GM21529 (cell line): ENCODE measurements around the gene MARK2.
A peak's percentile ranks its signal among the peaks of the same experiment; 100 is the strongest.

Source experiments
- ATAC-seq: cut with Tn5 transposase; IDR thresholded peaks from one replicate; pipeline ENCODE4 v1.9.1; 2021; ENCODE audit not compliant: unreplicated experiment

MARK2 gene

GRCh38 chr11:63879598-63880402 lies 40.9 kb downstream of the MARK2 start:
- no peak for ATAC-seq

GRCh38 chr11:63880403-63880790 lies 41.5 kb downstream of the MARK2 start:
- no peak for ATAC-seq

GRCh38 chr11:63882555-63883242 lies 43.8 kb downstream of the MARK2 start:
- ATAC-seq = no peak

GRCh38 chr11:63883791-63884190 lies 44.9 kb downstream of the MARK2 start:
- no peak for ATAC-seq

- no peak for ATAC-seq
These were observed 45.5 kb downstream of the MARK2 start for GRCh38 chr11:63884196-63884932.

GRCh38 chr11:63887386-63887999 lies 48.6 kb downstream of the MARK2 start:
- ATAC-seq = no peak

- ATAC-seq = peak; percentile 68
These were observed 49.5 kb downstream of the MARK2 start for GRCh38 chr11:63888170-63889086.

GRCh38 chr11:63889344-63889743 lies 50.4 kb downstream of the MARK2 start:
- no peak for ATAC-seq

- no peak for ATAC-seq
These were observed 51.5 kb downstream of the MARK2 start for GRCh38 chr11:63890368-63890767.

- ATAC-seq = no peak
These were observed 53.3 kb downstream of the MARK2 start for GRCh38 chr11:63892228-63892627.

GRCh38 chr11:63893355-63893754 lies 54.4 kb downstream of the MARK2 start:
- ATAC-seq = no peak

- ATAC-seq = no peak
These were observed 57.2 kb downstream of the MARK2 start for GRCh38 chr11:63896071-63896470.

- ATAC-seq = no peak
These were observed 58.7 kb downstream of the MARK2 start for GRCh38 chr11:63897459-63898146.

- no peak for ATAC-seq
These were observed 62.8 kb downstream of the MARK2 start for GRCh38 chr11:63901660-63902059.

GRCh38 chr11:63903884-63904283 lies 65.0 kb downstream of the MARK2 start:
- ATAC-seq = no peak

GRCh38 chr11:63904743-63905142 lies 65.8 kb downstream of the MARK2 start:
- ATAC-seq = no peak

GRCh38 chr11:63905179-63905578 lies 66.3 kb downstream of the MARK2 start:
- no peak for ATAC-seq

GRCh38 chr11:63906087-63906486 lies 67.2 kb downstream of the MARK2 start:
- ATAC-seq = no peak

GRCh38 chr11:63906585-63906984 lies 67.7 kb downstream of the MARK2 start:
- ATAC-seq = no peak

GRCh38 chr11:63907063-63907462 lies 68.2 kb downstream of the MARK2 start:
- ATAC-seq = no peak
